KG1 (cell line): Measurements from ENCODE around the gene DUOX1.
"Not testable (repeated sequence)": the region's sequence is repeated elsewhere in the genome, so short reads cannot be mapped to it uniquely, and the experiment has no call there.

Experiments
- DNase-seq: peaks from one replicate; lab custom pipeline; 2025; lab: John Stamatoyannopoulos, UW

DUOX1 gene

DNA sequence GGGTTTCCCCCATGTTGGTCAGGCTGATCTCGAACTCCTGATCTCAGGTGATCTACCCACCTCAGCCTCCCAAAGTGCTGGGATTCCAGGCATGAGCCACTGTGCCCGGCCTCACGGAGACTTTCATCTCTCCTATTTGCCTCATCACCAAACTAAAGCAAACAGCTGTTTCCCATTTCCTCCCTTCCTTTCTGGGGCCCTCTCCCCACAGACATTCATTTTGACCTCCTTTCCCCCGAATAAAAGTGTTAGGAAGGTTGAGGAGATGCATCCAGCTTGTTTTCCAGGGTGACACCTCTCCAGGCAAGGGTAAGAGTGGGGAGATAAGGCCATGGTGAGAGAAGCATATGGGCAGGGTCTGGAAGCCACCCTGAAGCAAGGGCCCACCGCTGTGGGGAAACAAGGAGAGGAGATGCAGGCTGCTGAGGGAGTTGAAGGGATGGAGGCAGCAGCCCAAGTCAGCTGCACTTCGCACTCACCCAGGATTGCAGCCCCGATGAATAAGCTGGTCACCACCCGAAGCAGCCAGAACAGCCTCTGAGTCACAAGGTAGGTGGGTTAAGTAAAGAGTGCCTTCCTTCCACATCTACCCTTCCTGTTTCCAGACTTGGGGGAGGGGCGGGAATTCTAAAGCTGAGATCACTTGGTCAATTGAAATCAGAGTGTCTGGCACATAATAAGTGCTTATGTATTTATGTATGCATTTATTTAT is 7.9 kb upstream of the DUOX1 start:
- DNase-seq, result no peak

DNA sequence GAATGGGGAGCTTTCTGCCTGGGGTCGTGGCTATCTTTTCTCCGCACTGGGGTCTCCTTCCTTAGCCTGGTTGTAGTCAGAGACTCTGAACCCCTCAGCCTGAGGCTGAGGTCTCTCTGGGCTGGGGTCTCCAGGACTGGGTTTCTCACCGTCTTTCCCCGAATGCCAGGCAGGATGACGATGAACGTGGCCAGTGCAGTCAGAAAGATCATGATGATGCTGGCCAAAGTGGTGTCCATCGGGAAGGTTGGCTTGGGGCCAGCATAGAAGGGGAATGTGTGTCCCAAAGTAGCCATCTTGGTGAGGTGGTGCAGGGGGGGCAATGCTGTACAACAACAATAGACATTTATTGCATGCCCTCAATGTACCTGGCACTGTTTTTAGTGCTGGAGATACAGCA is 7.1 kb upstream of the DUOX1 start:
- DNase-seq, result no peak

DNA sequence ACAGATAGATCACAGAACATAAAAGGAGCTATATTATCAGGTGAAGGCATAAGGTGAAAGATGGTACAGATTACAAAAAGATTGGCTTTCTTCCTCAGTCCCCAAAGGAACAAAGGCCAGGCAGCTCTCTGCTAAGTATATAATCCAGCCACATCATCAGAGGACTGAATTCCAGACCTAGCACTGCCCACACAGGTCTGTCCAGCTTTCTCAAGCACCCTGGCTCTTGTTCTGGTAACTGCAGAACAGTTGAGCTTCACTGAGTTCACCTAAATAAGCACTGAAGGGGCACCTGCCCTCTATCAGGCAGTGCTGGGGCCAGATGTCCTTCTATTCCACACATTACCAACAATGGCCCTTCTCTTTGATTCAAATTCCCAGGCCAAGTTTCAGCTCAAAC is 6.4 kb upstream of the DUOX1 start:
- no peak for DNase-seq

DNA sequence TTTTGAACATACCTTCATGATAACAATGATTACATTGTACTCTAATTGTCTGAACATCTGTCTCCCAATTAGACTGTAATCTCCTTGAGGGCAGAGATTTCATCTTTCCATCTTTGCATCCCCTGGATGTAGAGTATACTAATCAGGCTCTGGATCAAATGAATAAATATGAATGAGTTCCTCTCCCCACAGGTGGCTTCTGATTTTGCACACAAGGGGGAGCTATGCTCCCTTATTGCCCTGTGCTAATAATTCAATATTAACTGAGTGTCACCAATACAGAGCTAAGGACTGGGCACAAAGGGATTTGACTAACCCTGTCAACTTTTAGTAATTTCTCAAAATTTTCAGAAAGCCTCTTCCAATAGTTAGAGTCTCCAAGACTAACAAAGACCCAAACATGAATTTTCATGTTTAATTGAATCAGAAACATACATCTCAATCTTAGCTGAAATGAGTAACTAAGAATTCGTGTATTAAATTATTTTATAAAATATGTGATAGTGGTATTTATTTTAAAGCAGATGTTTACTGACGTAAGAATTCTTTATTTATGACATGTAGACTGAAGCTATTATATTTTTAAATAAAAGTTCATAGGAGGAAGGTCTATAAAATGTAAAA is 3.1 kb upstream of the DUOX1 start:
- no peak for DNase-seq

DNA sequence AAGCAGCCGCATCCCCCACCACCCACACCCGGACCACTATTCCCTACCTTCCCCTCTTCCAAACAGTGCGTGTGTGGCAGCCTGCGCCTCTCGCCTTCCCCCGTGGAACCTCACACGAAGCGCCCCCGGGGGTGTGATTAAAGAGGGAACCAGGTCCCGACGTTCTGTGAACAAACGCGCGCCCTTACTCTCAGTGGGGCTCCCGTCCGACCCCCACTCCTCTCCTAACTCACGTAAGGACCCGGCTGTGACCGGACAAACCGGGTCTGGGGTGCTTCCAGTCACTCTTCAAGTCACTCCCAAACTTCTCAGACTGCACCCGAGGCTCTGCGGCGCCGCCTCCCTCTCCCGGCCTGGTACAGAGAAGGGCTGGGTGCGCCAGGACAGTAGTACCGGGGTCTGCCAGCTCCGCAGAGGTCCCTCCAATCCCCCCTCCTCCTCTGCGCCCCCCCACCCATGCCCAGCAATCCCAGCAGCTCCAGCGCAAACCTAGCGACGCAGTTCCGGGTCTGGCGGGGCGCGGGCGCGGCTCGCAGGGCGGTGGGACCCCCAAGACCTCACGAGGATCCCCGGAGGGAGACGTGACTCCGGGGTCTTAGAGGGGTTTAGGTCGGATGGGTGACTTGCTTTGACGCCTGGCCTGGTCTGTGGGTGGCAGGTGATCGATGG is 689 bp upstream of the DUOX1 start:
- DNase-seq, result no peak

DNA sequence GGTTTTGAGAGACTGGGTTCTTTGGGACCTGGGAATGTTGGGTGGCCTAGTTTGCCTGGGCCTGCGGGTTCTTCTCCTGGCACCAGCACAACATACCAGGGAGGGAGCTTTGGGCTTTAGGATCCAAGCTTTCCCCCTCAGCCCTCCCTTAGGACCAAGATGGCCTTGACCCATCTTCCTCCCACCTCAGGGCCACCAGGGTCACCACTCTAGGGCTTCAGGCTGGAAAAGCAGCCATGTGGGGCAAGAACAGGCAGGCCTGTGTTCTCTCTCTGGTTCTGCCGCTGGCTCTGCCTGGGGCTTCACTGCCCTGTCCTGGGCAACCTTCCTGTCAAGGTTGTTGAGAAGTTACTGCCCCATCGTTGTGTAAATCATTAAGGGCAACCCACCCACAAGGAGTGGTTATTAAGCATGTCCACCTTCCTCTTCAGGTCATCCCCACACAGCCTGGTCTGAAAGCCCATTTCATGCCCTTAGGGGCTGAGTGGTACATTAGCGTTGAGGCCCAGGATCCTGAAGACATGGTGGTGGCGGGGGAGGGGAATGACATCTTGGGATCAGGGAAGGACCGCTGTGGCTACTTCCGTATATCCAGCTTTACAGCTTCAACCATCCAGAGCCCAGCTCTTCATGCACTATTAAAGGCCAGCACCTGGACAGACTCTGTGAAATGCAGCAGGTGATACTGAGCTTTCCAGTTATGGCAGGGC is 652 bp downstream of the DUOX1 start:
- no peak for DNase-seq

DNA sequence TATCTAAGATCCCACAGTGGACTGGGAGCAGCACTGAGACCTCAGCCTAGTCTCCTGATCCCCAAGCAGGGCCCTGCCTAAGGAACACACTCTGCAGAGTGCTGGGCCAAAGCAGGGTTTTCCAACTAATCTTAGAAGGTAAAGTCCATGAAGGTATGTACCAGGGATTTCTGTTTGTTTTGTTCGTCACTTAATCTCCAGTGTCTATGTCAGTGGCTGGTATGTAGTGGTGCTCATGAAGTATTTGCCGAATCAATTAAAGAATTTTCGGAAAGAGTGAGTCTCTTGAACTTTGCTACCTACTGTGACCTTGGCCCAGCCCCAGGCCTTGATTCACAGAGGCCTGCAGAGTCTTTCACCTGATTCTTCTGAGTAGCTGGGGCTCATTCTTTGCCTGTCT is 1.7 kb downstream of the DUOX1 start:
- no peak for DNase-seq

DNA sequence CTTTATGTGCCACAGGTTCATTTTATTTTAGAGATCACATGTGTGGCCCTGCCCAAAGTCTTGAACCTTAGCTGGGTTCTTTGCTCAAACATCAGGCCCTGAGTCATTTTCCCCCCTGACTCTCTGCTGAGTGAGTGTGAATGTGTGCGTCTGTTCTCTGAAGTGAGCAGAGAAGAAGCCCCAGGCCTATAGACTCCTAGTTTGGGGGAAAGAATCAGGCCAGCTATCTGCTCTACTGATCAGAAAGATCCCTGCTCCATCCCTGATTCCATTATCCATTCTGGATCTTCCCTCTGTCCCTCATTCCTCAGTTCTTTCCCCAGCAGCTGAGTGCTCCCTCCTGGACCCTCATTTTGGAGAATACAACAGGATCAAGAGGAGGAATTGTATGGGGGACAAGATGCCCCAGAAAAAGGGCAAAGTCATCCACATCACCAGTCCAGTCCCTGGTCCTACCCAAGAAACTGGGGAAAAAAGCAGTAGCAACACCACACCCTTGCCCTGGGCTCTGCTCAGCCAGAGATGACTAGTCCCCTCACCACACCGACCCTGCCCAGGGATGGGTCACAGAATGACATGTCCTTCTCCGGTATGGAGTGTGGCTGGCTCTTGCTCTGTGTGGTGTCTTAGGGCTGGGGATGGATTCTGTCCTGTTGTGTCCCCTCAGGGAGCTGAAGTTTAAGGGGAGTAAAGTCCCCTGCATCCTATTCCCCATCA is 3.2 kb downstream of the DUOX1 start:
- DNase-seq, result no peak

DNA sequence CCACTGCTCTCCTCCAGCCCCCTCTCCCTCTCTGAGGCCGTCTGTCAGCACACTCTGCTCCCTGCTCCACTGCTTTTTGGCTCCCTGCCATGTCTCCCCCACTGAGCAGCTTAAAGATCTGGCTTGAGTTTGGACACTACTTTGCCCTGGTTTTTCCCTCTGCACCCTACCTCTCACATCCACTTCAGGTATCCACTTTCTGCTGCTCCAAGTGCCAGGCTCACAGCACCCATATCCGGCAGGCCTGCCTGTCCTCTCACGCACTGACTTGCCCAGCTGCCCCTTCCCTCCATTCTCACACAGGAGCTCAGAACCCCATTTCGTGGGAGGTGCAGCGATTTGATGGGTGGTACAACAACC is 3.7 kb downstream of the DUOX1 start:
- no peak for DNase-seq

DNA sequence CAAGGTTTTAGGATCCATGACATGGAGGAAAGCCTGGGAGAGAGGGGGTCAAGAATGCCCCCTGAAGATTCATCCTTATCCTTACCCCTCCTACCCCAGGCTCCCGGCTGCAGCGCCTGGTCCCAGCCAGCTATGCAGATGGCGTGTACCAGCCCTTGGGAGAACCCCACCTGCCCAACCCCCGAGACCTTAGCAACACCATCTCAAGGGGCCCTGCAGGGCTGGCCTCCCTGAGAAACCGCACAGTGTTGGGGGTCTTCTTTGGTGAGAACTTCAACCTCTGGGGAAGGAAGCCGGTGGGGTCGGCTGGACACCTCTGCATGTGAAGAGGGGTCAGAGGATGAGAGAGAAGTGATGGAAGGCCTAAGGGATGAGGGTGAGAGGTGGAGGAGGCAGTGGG is 4.3 kb downstream of the DUOX1 start:
- DNase-seq, result no peak

DNA sequence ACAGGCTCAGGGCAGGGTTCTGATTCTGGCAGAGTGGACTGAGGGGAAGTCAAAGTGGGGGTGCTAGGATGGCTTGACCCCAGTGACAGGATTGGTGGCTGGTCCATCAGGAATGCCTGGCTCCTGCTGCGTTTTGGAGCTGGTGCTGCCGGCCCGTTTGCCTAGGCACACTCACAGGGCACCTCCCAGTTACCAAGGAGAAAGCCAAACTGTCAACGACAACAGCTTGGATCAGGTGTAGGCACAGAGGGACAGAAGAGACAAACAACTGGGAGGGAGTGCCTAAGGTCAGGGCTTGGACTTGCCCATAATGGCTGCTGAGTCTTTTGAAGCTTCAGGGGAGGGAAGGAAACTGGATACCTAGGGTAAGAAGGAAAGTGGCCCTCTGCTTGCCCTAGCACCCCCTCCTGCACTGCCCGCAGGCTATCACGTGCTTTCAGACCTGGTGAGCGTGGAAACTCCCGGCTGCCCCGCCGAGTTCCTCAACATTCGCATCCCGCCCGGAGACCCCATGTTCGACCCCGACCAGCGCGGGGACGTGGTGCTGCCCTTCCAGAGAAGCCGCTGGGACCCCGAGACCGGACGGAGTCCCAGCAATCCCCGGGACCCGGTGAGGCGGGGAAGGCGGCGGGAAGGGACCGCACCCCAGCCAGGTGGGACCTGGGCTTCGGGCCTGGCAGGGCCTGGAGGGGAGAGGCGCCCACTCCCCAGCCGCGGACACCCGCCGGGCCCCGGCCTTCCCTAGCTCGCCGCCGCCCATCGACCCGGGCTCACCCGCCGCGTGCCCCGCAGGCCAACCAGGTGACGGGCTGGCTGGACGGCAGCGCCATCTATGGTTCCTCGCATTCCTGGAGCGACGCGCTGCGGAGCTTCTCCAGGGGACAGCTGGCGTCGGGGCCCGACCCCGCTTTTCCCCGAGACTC is 5.1 kb downstream of the DUOX1 start:
- no peak for DNase-seq

DNA sequence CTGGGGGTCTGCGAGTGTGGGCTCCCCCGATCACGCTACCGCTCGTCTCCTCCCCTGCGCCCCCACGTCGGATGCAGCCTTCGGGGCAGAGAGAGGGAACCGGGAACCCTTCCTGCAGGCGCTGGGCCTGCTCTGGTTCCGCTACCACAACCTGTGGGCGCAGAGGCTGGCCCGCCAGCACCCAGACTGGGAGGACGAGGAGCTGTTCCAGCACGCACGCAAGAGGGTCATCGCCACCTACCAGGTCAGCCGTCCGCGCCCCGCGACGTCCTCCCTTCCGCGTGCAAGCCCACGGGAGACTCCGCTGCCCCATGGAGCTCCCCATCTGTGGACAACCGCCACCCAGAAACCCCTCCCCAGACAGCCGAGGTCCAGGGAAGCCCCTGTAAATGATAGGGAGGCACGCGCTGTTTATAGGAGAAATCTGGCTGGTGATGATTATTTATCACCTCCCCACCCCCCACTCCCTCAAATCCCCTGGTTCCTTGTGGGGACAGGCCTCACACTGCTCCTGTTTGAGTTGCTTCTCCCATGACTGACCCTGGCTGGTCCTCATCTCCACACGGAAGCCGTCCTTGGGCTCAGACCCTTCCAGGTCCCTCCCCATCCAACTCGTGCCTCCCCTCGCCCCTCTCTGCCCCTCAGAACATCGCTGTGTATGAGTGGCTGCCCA is 6.0 kb downstream of the DUOX1 start:
- DNase-seq, result not testable (repeated sequence)

DNA sequence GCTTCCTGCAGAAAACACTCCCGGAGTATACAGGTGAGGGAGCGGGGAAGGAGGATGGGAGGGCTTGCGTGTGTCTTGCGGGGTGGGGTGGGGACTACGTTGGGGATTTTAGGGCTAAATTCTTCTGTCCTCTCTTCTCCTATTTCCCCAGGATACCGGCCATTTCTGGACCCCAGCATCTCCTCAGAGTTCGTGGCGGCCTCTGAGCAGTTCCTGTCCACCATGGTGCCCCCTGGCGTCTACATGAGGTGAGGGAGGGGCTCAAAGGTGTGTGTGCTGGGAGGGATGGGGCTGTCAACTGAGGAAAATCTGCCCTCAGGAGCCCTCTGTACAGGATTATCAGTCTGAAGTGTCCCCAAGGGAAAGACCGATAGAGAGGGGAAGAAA is 6.6 kb downstream of the DUOX1 start:
- DNase-seq, result no peak

DNA sequence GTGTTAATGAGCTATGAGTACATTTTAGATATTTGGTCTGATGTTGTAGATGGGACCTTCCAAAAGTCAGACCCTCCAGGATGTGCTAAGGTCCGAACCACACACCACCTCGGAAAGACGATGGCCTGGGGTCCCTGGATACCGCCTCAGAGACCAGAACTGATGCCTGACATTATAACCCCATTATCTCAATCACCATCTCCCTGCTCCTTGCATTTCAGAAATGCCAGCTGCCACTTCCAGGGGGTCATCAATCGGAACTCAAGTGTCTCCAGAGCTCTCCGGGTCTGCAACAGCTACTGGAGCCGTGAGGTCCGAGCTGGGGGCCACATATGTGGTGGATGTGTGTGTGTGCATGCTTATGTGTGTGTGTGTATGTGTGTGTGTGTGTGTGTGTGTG is 7.9 kb downstream of the DUOX1 start:
- DNase-seq, result no peak

DNA sequence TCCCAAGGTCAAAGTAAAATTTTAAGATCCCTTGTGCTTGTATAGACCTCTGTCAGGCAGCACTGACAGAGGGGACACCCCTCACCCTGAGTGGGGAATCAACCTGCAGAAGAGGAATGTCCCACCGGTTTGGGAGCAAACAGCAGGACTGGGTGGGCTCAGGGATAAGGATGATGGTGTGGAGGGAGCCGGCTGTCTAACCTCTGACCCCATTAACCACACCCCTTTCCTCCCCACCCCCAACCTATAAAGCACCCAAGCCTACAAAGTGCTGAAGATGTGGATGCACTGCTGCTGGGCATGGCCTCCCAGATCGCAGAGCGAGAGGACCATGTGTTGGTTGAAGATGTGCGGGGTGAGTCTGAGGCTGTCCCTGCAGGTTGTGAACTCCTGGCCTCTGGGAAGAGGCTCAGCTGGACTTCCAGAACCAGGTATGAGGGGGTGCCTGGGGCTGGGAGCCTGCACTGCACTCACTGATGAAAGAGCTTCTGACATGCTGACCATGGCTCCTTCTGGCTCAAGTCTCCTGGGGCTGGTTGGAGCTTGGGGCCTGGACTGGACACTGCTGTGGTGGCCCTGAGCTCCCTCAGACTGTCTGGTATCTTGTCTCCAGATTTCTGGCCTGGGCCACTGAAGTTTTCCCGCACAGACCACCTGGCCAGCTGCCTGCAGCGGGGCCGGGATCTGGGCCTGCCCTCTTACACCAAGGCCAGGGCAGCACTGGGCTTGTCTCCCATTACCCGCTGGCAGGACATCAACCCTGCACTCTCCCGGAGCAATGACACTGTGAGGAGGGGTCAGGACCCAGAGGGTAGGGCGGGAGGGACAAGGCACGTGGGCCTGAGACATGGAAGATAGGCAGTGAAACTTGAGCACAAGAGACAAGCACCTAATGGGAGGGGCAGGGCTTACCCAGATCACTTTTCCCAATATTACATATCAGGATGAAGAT is 9.3 kb downstream of the DUOX1 start:
- DNase-seq, result no peak

DNA sequence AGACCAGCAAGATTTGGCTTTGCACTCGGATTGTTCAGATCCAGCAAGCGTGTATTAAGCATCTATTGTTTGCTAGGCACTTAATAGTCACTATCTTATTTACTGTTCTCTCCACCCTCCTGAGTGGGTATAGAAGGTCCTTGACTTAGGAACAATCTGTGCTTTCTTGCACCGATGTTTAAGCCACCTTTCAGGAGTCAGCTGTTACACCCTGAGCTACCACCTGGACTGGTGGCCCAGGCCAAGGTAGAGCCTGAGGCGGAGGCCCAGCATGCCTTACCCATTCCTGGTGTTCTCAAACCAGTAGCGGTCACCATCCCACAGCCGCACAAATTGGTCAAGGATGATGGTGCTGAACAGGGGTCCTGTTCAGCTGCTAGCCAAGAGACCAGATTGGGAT is 10.0 kb downstream of the DUOX1 start:
- no peak for DNase-seq

DNA sequence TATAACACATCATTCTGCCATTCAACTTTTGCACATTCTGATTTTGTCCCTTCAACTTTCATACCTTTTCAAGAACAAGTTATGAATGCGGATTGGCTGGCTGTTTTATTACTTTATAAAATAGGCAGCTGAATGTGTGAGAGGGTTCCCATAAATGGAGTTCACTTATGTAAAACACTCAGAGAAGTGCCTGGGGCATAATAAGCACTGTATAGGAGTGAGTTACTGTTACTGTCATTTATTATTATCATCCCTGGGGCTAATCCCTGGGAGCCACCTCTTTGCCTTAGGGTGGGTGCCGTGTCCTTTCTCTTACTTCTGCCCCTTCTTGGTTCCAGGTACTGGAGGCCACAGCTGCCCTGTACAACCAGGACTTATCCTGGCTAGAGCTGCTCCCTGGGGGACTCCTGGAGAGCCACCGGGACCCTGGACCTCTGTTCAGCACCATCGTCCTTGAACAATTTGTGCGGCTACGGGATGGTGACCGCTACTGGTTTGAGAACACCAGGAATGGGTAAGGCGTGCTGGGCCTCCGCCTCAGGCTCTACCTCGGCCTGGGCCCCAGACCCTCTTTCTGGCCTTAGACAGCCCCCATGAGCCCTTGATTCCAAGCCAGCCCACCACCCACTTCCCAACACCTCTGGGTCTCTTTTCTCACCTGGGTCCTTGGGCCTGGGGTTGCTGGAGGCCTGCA is 10.9 kb downstream of the DUOX1 start:
- no peak for DNase-seq

DNA sequence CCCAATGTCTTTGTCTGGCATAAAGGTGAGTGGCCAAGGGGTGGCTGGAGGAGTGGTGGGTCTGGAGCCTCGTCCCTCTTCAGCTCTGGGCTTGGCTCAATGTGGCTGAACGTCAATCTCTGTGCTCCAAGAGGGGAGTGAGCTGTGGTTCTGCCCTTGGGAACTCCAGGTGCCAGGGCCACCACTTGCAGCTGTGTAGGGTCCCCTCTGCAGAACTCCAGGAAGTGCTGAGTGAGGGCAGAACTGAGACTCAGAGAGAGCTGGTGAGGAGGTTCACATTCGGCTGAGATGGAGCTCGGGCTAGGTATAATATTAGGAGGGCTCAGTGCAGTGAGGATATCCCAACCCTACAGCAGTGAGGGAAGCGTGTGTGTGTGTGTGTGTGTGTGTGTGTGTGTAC is 11.6 kb downstream of the DUOX1 start:
- no peak for DNase-seq

DNA sequence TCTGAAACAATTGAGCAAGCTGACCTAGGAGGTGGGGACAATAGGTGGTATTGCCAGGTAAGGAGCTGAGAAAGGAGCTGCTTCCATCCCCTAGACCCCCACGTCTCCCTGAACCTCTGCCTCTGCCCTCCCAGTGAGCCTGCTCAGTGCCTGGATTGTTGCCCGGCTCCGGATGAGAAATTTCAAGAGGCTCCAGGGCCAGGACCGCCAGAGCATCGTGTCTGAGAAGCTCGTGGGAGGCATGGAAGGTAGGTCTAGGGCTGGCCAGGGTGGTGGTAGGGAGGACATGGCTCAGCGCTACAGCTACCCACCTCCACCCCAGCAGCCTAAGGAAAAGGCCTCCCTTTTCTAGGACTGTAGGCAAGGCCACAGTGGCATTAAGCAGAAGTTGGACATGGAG is 13.3 kb downstream of the DUOX1 start:
- DNase-seq, result no peak
